ENCODE measurements around the gene NUDT6. TPM values are rescaled to one million over a fixed set of nuclear protein-coding genes. Genes with fewer than 3 reads are reported as not detected.
"Not testable (repeated sequence)": the region's sequence is repeated elsewhere in the genome, so short reads cannot be mapped to it uniquely, and the experiment has no call there.

Gene NUDT6
- total and polyA plus RNA-seq, 2 experiments from 2014 or later: 5.6 to 11.0 TPM

GRCh38 chr4:122847931-122848330 lies 74.5 kb downstream of the NUDT6 start:
- no peak overlapping the region for H2AFZ ChIP-seq
- H4K20me1 ChIP-seq (ENCODE audit: insufficient read depth, poor library complexity, severe bottlenecking): no peaks in the 10 kb centered on the region
- H3K36me3 ChIP-seq (replicated peaks; ENCODE audit: insufficient read depth, low read depth): no peaks in the 10 kb centered on the region
- H3K27me3 ChIP-seq: no peaks in the 10 kb centered on the region
- no peaks in the 10 kb centered on the region for H3K4me1 ChIP-seq (ENCODE audit: insufficient read depth)
- WGBS (ENCODE audit: low lambda C conversion rate, missing lambda C conversion rate): 95% methylated on average over 1 of the region's 1 CpG
- TF ChIP-seq, protein P1, sequence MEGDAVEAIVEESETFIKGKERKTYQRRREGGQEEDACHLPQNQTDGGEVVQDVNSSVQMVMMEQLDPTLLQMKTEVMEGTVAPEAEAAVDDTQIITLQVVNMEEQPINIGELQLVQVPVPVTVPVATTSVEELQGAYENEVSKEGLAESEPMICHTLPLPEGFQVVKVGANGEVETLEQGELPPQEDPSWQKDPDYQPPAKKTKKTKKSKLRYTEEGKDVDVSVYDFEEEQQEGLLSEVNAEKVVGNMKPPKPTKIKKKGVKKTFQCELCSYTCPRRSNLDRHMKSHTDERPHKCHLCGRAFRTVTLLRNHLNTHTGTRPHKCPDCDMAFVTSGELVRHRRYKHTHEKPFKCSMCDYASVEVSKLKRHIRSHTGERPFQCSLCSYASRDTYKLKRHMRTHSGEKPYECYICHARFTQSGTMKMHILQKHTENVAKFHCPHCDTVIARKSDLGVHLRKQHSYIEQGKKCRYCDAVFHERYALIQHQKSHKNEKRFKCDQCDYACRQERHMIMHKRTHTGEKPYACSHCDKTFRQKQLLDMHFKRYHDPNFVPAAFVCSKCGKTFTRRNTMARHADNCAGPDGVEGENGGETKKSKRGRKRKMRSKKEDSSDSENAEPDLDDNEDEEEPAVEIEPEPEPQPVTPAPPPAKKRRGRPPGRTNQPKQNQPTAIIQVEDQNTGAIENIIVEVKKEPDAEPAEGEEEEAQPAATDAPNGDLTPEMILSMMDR (IDR thresholded peaks at IDR 0.05; ENCODE audit: poor library complexity): no peak
- no peak for TF ChIP-seq EZH2 (IDR thresholded peaks at IDR 0.05; ENCODE audit: borderline replicate concordance)
- TF ChIP-seq EZH2phosphoT487 (IDR thresholded peaks at IDR 0.05; ENCODE audit: low read depth, severe bottlenecking, unreplicated experiment): no peak
- DNase-seq (ENCODE audit: low spot score): no peak
- no peaks in the 10 kb centered on the region for H3K9me3 ChIP-seq (ENCODE audit: low read depth)
- no peak overlapping the region for H3K4me2 ChIP-seq
- no peaks in the 10 kb centered on the region for H3K9me2 ChIP-seq (replicated peaks; ENCODE audit: insufficient read depth)
- H3K27ac ChIP-seq: no peak overlapping the region
- H3K79me2 ChIP-seq: no peaks in the 10 kb centered on the region
- H3K4me3 ChIP-seq: no peak overlapping the region

GRCh38 chr4:122845760-122846159 lies 76.6 kb downstream of the NUDT6 start:
- H3K27me3 ChIP-seq: no peaks in the 10 kb centered on the region
- no peaks in the 10 kb centered on the region for H3K9me3 ChIP-seq (ENCODE audit: low read depth)
- no peak for TF ChIP-seq EZH2phosphoT487 (IDR thresholded peaks at IDR 0.05; ENCODE audit: low read depth, severe bottlenecking, unreplicated experiment)
- TF ChIP-seq, protein P1 (IDR thresholded peaks at IDR 0.05; ENCODE audit: poor library complexity): no peak
- no peak for TF ChIP-seq EZH2 (IDR thresholded peaks at IDR 0.05; ENCODE audit: borderline replicate concordance)
- WGBS (ENCODE audit: low lambda C conversion rate, missing lambda C conversion rate): 86% methylated on average over 3 of the region's 3 CpGs
- H3K27ac ChIP-seq: no peak overlapping the region
- H3K36me3 ChIP-seq (replicated peaks; ENCODE audit: insufficient read depth, low read depth): no peaks in the 10 kb centered on the region
- H2AFZ ChIP-seq: no peak overlapping the region
- DNase-seq (ENCODE audit: low spot score): no peak
- H3K4me3 ChIP-seq: no peak overlapping the region
- no peak overlapping the region for H3K4me2 ChIP-seq
- no peaks in the 10 kb centered on the region for H3K9me2 ChIP-seq (replicated peaks; ENCODE audit: insufficient read depth)
- no peaks in the 10 kb centered on the region for H4K20me1 ChIP-seq (ENCODE audit: insufficient read depth, poor library complexity, severe bottlenecking)
- H3K79me2 ChIP-seq: no peaks in the 10 kb centered on the region
- no peaks in the 10 kb centered on the region for H3K4me1 ChIP-seq (ENCODE audit: insufficient read depth)

GRCh38 chr4:122845066-122845465 lies 77.3 kb downstream of the NUDT6 start:
- Histone ChIP-seq H3K4me2 (no peak overlapping the region), H3K27me3 (no peaks in the 10 kb centered on the region), H2AFZ (no peak overlapping the region), H4K20me1 (ENCODE audit: insufficient read depth, poor library complexity, severe bottlenecking) (no peaks in the 10 kb centered on the region), H3K9me2 (replicated peaks; ENCODE audit: insufficient read depth) (no peaks in the 10 kb centered on the region), H3K27ac (no peak overlapping the region), H3K9me3 (ENCODE audit: low read depth) (no peaks in the 10 kb centered on the region), H3K4me3 (no peak overlapping the region), H3K36me3 (replicated peaks; ENCODE audit: insufficient read depth, low read depth) (no peaks in the 10 kb centered on the region), H3K79me2 (no peaks in the 10 kb centered on the region), H3K4me1 (ENCODE audit: insufficient read depth) (no peaks in the 10 kb centered on the region)
- TF ChIP-seq, protein P1 (IDR thresholded peaks at IDR 0.05; ENCODE audit: poor library complexity): no peak
- TF ChIP-seq EZH2phosphoT487 (IDR thresholded peaks at IDR 0.05; ENCODE audit: low read depth, severe bottlenecking, unreplicated experiment) (no peak), EZH2 (IDR thresholded peaks at IDR 0.05; ENCODE audit: borderline replicate concordance) (no peak)
- WGBS (ENCODE audit: low lambda C conversion rate, missing lambda C conversion rate): 77% methylated on average over 3 of the region's 3 CpGs
- DNase-seq (ENCODE audit: low spot score): no peak

- not testable (repeated sequence) for H3K9me2 ChIP-seq (replicated peaks; ENCODE audit: insufficient read depth); H3K4me1 ChIP-seq (ENCODE audit: insufficient read depth); H3K4me3 ChIP-seq; H4K20me1 ChIP-seq (ENCODE audit: insufficient read depth, poor library complexity, severe bottlenecking); H3K27ac ChIP-seq; H2AFZ ChIP-seq; H3K36me3 ChIP-seq (replicated peaks; ENCODE audit: insufficient read depth, low read depth); H3K4me2 ChIP-seq; H3K79me2 ChIP-seq; H3K9me3 ChIP-seq (ENCODE audit: low read depth); DNase-seq (ENCODE audit: low spot score); H3K27me3 ChIP-seq
- 100% methylated on average over 1 of the region's 1 CpG for WGBS (ENCODE audit: low lambda C conversion rate, missing lambda C conversion rate)
These were observed 78.0 kb downstream of the NUDT6 start for GRCh38 chr4:122844391-122844790.
